Prostate gland (tissue), 2 donors: ENCODE measurements around the gene GLT1D1.

Source experiments
- CTCF ChIP-seq, 4 experiments: fragments of 200-600 bp in 2 of 4; fragments of 450-650 bp in 2 of 4; sonication (generic) in 2 of 4; IDR thresholded peaks; 1 replicate in 3 of 4; 2 replicates in 1 of 4; pipeline ENCODE4 v1.5.1; 2016 to 2019; ENCODE audit warnings: antibody characterized with exemption in 4 of 4, mild to moderate bottlenecking in 2 of 4, moderate library complexity in 2 of 4
- POLR2AphosphoS5 ChIP-seq: sonication (generic); formaldehyde crosslinking; IDR thresholded peaks from one replicate; pipeline ENCODE4 v1.6.1; 2017; ENCODE audit warnings: antibody characterized with exemption

DNA sequence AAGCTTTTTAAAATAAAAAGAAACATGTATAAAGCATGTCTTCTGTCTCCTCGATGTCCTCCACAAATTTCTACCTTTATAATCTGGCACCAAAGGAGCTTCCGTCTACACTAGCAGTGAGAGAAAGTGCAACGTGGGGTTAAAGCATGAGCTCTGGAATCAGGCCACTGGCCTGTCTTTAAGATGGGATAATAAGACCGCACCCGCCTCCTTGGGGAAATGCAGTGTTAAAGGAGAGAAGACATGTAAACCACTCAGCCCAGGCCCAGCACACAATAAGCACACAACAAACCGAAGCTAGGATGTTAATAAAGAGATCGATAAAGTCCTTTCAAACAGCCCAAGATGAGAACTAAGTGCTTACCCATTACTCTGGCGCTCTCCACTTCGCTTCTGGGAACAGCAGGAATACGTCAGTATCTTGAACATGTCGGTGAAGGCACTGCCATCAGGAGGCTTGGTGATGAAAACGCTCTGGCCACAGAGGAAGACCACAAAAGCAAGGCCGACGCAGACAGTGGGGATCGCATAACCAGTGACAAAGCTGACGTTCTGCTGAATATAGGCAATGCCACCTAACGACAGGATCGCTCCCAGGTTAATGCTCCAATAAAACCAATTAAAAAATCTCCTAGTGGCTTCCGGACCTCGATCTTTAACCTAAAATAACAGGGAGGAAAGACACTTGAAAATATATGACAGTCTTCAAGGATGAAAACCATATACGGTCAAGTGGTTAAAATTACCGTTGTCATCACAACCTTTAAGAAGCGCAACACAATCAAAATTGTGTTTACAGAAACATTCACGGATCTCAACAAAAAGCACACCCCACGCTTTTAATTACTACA, 38.6 kb upstream of the GLT1D1 start:
- TF ChIP-seq POLR2AphosphoS5 = no peak
- TF ChIP-seq CTCF (IDR thresholded peaks at IDR 0.05) = no peak
